Upper lobe of left lung (tissue), 4 donors: ENCODE data around the gene RUNX1.

ENCODE experiments used
- POLR2A ChIP-seq, 4 donors: fragments of 450-650 bp; IDR thresholded peaks; one replicate each; pipeline ENCODE4 v1.5.1; 2016 to 2017; ENCODE audit warnings: antibody characterized with exemption in 4 of 4, mild to moderate bottlenecking in 2 of 4
- POLR2AphosphoS5 ChIP-seq, 2 donors: sonication (generic); formaldehyde crosslinking; IDR thresholded peaks; one replicate each; pipeline ENCODE4 v1.5.1; 2017; ENCODE audit warnings: antibody characterized with exemption in 2 of 2

DNA sequence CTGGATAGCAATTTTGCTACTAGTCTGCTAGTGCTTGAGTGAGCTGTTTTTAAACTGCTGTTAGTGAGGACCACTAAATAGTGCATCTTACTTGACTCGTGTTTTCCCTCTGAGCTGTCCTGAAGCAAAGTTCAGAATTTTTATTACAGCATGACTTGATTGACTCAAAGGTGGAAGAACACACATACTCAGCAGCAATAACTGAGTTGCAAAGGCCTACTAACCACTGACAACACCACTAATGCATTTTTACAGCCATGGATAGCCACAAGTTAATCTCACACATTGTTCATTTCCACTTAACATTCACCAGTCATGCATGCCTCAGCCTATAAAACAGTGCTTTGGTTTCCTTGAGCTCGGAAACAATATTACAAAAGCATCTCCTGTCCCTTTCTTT, 148.7 kb downstream of the RUNX1 start:
- no peak for TF ChIP-seq POLR2A (IDR thresholded peaks at IDR 0.05)
- TF ChIP-seq POLR2AphosphoS5 (IDR thresholded peaks at IDR 0.05) = no peak
